NOMO-1 (cell line): ENCODE results near the gene PLXND1.
"Not testable (repeated sequence)": the region's sequence is repeated elsewhere in the genome, so short reads cannot be mapped to it uniquely, and the experiment has no call there.

Source experiments
- DNase-seq, 2 experiments: peaks; one replicate each; lab custom pipeline; 2025; ENCODE audit not compliant: unreplicated experiment in 2 of 2; lab: John Stamatoyannopoulos, UW

The PLXND1 gene

DNA sequence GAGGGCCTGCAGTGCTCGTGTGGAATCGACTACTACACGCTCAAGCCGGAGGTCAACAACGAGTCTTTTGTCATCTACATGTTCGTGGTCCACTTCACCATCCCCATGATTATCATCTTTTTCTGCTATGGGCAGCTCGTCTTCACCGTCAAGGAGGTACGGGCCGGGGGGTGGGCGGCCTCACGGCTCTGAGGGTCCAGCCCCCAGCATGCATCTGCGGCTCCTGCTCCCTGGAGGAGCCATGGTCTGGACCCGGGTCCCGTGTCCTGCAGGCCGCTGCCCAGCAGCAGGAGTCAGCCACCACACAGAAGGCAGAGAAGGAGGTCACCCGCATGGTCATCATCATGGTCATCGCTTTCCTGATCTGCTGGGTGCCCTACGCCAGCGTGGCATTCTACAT, 74.2 kb downstream of the PLXND1 start:
- DNase-seq = no peak

GRCh38 chr3:129531699-129532098, 74.8 kb downstream of the PLXND1 start:
- DNase-seq = no peak

- no peak for DNase-seq
Observed at GRCh38 chr3:129530821-129531220, 75.7 kb downstream of the PLXND1 start.

DNA sequence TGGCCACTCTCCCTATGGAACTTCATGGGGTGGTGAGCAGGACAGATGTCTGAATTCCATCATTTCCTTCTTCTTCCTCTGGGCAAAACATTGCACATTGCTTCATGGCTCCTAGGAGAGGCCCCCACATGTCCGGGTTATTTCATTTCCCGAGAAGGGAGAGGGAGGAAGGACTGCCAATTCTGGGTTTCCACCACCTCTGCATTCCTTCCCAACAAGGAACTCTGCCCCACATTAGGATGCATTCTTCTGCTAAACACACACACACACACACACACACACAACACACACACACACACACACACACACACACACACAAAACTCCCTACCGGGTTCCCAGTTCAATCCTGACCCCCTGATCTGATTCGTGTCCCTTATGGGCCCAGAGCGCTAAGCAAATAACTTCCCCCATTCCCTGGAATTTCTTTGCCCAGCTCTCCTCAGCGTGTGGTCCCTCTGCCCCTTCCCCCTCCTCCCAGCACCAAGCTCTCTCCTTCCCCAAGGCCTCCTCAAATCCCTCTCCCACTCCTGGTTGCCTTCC, 76.2 kb downstream of the PLXND1 start:
- no peak for DNase-seq

GRCh38 chr3:129529436-129530210, 76.9 kb downstream of the PLXND1 start:
- DNase-seq = no peak

DNA sequence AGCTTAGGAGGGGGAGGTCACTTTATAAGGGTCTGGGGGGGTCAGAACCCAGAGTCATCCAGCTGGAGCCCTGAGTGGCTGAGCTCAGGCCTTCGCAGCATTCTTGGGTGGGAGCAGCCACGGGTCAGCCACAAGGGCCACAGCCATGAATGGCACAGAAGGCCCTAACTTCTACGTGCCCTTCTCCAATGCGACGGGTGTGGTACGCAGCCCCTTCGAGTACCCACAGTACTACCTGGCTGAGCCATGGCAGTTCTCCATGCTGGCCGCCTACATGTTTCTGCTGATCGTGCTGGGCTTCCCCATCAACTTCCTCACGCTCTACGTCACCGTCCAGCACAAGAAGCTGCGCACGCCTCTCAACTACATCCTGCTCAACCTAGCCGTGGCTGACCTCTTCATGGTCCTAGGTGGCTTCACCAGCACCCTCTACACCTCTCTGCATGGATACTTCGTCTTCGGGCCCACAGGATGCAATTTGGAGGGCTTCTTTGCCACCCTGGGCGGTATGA, 77.8 kb downstream of the PLXND1 start, which contains the start of gene RHO:
TSS of gene RHO (plus strand) at position 51 of the 512 bp plus-strand sequence. CDS start at position 146, 95 bp downstream.
- no peak for DNase-seq

DNA sequence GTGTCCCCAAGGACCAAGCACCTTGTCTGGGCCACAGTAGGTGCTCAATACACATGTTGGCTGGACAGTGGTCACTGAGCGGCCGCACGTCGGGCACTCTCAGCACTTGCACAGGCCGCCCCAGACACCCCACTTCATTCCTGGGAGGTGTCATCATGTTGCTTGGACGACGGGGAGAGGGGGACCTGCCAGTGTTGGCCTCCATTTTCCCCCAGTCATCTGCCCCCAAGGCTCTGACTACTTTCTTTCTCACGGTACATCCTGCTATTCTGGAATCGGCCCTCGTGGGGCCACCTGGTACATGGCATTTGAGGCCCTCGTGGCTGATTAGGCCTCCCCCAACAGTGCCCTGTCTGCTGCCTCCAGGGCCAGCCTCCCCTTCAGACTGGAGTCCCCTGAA, 79.2 kb downstream of the PLXND1 start:
- DNase-seq = no peak

GRCh38 chr3:129526121-129526900, 80.2 kb downstream of the PLXND1 start:
- DNase-seq = peak; percentile 86 to 99

GRCh38 chr3:129525341-129525968, 81.0 kb downstream of the PLXND1 start:
- no peak for DNase-seq

DNA sequence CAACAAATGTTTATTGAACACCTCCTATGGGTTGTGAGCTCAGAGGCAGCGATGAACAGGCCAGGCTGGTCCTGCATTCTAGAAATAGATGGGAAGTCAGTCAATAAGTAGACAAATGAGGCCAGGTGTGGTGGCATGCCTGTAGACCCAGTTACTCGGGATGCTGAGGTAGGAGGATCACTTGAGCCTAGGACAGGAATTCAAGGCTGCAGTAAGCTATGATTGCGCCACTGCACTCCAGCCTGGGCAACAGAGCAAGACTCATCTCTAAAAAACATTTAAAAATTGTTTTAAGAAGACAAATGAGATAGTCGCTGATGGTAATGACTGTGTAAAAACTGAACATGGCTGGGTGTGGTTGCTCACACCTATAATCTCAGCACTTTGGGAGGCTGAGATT, 82.4 kb downstream of the PLXND1 start:
- DNase-seq = no peak

DNA sequence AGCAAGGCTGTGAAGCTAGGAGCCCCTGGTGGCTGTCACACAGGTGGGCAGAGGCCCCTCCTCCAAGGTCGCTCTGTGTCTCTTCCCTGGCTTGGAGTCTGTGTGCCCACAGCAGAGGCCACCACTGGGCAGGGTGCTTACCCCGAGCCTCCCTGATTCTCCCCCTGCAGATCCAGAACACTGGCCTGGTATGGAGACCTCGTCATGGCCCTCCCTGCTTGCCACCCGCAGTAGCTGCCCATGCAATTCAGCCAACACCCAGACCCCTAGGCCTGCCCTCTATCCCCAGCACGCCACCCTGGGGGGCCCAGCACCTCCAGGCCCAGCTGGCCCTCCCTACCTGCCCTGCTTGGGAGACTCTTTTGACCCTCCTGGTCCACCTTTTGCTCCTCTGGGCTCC, 83.5 kb downstream of the PLXND1 start:
- no peak for DNase-seq

GRCh38 chr3:129521611-129522010, 84.9 kb downstream of the PLXND1 start:
- no peak for DNase-seq

- no peak for DNase-seq
Observed at GRCh38 chr3:129520960-129521359, 85.5 kb downstream of the PLXND1 start.

- no peak for DNase-seq
Observed at GRCh38 chr3:129519896-129520715, 86.4 kb downstream of the PLXND1 start.

DNA sequence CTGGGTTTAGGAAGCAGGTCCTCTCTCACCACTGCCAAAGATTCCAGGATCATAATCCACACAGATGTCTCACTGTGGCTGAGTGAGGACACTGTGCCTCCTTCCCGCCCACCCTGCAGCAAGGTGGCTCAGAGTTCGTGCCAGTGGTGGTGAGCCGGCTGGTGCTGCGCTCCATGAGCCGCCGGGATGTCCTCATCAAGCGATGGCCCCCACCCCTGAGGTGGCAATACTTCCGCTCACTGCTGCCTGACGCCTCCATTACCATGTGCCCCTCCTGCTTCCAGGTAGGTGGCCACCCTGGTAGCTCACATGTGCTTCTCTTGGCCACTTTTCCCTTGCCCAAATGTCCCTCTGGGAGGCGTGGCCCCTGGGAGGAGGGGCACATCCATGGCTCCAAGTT, 87.0 kb downstream of the PLXND1 start:
- DNase-seq = no peak

DNA sequence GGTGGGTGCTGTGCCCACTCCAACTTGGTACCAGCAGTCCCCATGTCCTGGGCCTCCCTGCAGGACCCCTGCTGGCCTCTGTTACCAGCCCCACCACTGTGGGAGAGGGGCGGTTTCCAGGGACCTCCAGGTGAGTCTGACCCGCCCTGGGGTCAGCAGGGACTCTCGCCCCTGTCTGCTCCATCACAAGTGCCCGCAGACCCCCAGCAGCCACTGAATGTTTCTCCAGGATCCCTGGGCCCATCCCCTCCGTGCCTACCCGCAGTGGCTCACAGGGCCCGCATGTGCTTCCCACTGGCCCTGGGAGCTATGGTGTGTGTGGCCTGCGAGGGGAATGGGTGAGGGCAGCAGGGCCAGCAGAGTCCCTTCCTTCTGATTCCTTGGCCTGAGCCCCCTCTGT, 87.9 kb downstream of the PLXND1 start:
- DNase-seq = no peak

DNA sequence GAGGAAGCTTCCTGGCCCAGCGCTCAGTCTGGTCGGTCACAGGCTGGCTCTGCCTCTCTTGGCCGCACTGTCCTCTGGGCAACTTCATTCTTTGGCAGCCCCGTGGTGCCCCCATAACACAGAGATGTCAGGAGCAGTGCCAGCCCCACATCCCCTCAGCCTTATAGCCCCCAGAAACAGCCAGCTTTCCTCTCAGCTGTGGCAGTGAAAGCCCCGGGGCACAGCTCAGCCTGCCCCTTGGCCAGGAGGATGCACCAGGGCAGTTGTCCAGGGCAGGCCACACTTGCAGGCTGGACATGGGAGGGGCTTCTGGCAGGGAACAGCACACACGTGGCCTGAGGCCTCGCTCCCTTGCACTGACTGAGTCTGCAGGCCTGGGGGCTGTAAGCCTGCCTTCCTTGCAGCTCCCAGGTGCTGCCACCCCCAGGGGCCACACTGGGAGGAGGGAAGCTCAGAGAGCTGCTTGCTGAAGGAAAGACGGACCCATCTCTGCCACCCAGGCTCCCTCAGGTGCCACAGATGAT, 88.4 kb downstream of the PLXND1 start:
- DNase-seq = no peak

GRCh38 chr3:129517516-129517915, 89.0 kb downstream of the PLXND1 start:
- DNase-seq = no peak

DNA sequence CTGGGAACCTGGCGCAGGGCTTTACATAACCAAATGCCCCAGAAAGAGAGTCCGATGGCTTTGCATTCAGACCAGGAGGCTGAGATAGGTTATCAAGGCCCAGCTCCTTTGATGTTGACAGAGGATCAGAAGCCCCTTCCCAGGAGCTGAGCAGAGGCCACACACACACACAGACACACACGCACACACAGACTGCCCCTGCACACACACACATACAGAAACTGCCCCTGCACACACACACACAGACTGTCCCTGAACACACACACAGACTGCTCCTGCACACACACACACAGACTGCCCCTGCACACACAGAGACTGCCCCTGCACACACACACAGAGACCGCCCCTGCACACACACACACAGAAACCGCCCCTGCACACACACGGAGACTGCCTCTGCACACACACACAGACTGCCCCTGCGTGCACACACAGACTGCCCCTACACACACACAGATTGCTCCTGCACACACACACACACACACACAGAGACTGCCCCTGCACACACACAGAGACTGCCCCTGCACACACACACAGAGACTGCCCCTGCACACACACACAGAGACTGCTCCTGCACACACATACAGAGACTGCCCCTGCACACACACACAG, 90.5 kb downstream of the PLXND1 start:
- not testable (repeated sequence) for DNase-seq
